HG02623 (cell line): ENCODE results near the gene CCDC6.
"Not testable (repeated sequence)": the region's sequence is repeated elsewhere in the genome, so short reads cannot be mapped to it uniquely, and the experiment has no call there.

Experiments used
- ATAC-seq: cut with Tn5 transposase; IDR thresholded peaks from one replicate; pipeline ENCODE4 v1.9.1; 2021; ENCODE audit warnings: moderate library complexity; ENCODE audit not compliant: unreplicated experiment

CCDC6 gene

GRCh38 chr10:59817773-59818172 lies 88.6 kb downstream of the CCDC6 start:
- ATAC-seq, result no peak

DNA sequence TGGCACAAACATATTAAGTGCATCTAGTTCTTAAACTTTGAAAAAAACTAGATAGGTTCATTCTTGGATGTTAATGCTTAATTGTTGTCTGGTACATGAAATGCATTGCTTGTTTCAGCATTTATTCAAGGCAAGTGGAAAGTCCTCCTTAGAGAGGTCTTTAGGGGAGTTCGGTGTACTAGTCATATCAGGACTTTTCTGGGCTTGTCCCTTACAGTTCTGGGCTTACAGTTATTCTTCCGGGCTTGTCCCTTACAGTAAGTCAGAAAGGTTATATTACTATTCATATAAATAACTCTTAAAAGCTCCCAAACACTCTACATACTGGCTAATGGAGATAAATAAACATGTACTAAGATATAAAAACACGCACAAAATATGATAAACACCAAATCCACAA lies 91.5 kb downstream of the CCDC6 start:
- ATAC-seq, result peak; percentile 49

DNA sequence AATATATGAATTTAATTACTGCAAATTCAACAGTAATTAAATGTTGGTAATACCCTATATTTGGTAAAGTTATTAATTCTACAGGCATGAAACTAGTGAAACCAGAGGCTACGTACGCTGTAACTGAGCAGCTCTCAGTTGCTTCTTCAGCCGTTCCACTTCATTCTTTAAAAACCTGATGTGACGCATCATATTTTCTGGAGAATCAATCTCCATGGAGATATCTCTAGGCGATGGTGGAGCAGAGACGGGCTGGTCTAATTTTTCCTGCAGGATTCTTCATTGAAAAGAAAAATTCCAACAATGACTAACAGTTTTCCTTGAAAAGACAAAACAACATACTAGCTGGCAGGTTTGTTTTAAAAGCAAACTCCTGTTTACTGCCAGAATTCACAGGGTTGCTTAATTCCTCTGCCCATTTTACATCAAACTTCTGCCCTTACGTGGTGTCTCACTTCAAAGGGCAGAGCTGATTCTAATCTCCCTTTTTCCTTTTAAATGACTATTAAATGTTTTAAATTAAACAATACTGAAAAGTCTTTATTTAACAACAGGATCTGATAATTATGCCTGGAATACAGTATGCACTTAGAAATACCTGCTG lies 93.7 kb downstream of the CCDC6 start:
- ATAC-seq, result no peak

GRCh38 chr10:59809644-59809974 lies 96.7 kb downstream of the CCDC6 start:
- ATAC-seq, result no peak

DNA sequence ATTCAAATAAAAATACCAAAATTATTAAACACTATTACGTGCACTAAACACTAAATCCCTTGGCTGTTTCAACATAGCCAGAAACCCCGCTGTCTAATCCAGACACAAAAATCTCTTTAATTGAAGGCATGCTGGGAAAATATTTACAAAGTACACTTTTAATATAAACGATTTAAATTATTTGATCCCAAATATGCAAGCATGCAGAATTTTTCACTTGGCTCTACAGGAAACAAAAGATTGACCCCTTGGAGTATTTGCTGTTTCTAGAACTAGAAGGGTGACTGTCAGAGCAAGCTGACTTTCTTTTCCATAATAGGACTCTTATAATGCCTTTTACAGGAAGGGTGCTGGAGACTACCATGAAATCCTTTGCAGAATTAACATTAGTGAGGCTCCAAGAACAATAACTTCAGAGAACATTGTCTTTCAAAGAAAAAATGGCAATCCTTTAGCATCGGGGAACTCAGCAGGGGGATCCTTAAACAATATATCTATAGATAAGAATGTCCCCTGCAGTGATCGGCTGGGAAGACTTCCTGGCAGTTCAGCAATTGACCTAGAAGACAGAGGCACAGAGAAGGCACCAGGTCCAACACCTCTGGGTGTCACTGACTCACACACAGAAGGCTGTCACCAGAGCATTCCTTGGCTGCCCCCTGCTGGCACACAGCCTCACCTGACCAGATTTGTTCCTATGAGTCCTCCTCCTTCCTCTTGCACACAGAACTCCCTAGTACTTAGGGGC lies 97.3 kb downstream of the CCDC6 start:
- peak; percentile 90 for ATAC-seq

DNA sequence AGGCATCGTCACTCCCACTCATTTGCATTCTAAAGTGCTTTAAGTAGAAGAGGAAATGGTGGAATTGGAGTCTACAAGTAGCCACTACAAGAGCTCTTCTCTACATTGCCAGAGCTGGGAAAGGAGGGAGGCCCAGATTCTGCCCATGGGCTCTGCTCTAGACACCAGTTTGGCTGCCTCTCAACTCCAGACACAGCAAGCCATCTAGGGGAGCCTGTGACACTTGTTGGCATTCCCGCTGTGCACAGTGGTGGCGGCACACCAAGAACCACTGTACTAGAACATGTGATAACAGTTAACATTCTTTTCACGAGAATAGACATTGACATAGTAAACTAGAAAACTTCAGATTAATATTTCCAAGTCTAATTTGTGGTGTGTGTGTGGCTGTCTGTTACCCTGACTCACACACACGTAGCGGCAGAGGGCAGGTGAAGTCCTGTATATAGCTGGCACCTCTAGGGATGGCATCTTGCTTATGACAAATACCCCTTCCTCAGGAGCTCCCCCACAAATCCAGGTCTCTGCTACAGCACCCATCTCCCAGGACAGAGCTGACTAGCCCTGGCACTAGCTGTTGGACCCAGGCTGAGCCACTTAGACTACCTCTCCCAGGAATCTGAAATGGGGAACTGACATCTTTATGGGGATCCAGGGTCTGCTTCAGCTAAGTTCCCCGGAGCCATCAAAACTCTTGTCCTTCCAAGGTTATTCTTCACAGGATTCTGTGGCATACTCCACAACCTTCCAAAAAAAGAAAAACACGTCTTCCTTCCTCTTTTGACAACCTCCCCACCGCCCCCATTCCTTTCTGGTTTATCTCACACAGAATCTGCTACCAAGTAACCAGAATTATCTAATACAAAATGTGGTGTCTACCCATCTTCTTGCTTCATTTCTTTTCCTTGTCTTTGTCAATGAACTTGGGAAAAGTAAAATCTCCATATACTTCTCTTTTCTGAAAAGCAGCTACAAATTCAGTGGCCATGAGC lies 98.4 kb downstream of the CCDC6 start:
- no peak for ATAC-seq

- peak; percentile 54 for ATAC-seq
Measured at GRCh38 chr10:59805014-59805413, 101.3 kb downstream of the CCDC6 start.

- no peak for ATAC-seq
Measured at GRCh38 chr10:59804220-59804619, 102.1 kb downstream of the CCDC6 start.

- no peak for ATAC-seq
Measured at GRCh38 chr10:59803714-59804113, 102.6 kb downstream of the CCDC6 start.

- no peak for ATAC-seq
Measured at GRCh38 chr10:59801171-59801570, 105.2 kb downstream of the CCDC6 start.

- no peak for ATAC-seq
Measured at GRCh38 chr10:59799421-59799820, 106.9 kb downstream of the CCDC6 start.

- no peak for ATAC-seq
Measured at GRCh38 chr10:59793919-59794318, 112.4 kb downstream of the CCDC6 start.

DNA sequence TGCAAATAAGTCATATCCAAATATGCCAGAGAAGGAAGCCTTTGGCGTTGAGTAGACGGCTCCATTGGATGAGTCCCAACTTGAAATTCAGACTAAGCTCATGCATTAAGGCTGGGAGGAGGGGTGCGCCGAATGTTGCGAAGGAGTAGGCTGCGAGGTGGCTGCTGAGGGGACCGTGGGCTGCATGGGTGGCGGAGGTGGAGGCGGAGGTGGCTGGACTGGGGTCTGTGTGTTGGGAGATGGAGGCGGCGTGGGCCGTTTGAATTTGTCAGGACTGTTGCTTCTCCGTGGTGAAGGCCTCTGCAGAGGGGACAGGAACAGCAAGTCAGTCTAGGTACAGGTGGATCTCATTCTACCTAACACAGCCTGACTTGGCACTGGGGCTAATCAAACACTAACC lies 113.5 kb downstream of the CCDC6 start:
- no peak for ATAC-seq

GRCh38 chr10:59791601-59792000 lies 114.8 kb downstream of the CCDC6 start:
- ATAC-seq, result no peak

- not testable (repeated sequence) for ATAC-seq
Measured at GRCh38 chr10:59790080-59790479, 116.3 kb downstream of the CCDC6 start.

DNA sequence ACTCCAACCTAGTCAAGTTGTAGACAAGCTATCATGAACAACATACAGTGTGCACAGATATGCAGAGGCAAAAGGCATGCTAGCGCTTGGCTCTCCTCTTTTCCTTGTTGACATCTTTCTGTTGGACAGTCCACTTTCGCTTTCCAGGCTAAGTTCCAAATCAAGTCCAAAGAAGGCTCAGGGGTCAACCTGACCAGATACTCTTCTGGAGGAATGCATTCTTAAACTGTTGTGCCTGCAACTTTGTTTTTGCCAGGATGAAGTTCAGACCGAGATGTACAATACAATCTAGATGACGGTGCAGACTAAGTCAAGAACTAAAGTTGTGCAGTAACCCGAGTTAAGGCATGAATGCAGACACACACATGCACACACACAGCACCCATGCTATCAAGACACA lies 117.4 kb downstream of the CCDC6 start:
- ATAC-seq, result not testable (repeated sequence)

DNA sequence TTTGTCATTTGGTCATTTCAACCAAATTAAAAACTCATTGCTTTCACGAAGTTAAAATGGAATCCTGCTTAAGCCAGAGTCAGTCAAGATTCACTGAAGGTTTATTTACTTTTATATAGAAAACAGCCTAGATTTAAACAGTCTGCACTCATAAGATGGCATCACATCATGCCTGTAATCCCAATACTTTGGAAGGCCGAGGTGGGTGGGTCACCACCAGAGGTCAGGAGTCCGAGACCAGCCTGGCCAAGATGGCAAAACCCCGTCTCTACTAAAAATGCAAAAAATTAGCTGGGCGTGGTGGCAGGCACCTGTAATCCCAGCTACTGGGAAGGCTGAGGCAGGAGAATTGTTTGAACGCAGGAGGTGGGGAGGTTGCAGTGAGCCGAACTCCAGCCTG lies 119.3 kb downstream of the CCDC6 start:
- not testable (repeated sequence) for ATAC-seq

DNA sequence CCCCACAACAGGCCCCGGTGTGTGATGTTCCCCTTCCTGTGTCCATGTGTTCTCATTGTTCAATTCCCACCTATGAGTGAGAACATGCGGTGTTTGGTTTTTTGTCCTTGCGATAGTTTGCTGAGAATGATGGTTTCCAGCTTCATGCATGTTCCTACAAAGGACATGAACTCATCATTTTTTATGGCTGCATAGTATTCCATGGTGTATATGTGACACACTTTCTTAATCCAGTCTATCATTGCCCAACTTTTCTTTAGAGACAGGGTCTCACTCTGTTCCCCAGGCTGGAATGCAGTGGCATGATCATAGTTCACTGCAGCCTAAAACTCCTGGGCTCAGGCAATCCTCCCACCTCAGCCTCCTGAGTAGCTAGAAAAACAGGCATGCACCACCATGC lies 120.9 kb downstream of the CCDC6 start:
- not testable (repeated sequence) for ATAC-seq

DNA sequence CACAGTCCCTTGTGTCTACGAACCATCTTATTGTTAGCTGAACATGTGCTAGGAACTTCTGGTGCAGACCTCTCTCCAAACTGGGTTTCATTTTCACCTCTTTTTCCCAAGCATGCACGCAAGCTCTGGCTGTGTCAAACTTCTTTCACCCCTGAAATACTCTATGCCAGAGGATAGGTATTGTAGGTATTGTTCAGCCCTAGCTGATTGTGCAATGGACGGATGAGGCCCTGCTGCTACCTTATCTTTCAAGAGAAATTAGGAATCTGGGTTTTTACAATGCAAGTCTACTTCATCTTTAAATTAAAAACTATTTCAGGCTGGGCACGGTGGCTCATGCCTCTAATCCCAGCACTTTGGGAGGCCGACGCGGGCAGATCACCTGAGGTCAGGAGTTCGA lies 124.8 kb downstream of the CCDC6 start:
- ATAC-seq, result no peak

- ATAC-seq, result no peak
Measured at GRCh38 chr10:59779756-59780533, 126.4 kb downstream of the CCDC6 start.

- no peak for ATAC-seq
Measured at GRCh38 chr10:59774451-59774850, 131.9 kb downstream of the CCDC6 start.
